Calu3 (cell line): ENCODE data around the gene DNAH5. TPM values are rescaled to one million over a fixed set of nuclear protein-coding genes. Genes with fewer than 3 reads are reported as not detected.

ENCODE experiments used
- BruUV-seq: library from RNA; stranded (reverse); fragments of 400-500 nt; replicated peaks from 2 replicates; lab custom pipeline; 2021; lab: Mats Ljungman, UMichigan
- CTCF ChIA-PET: fragments of 300-600 bp; sonication (Branson Sonifier 250); formaldehyde crosslinking; loops from one replicate; lab custom pipeline; 2022; ENCODE audit warnings: antibody characterized with exemption; lab: Charles Lee
- DNase-seq: peaks from one replicate; pipeline ENCODE4 v3.0.0; 2022
- H3K27ac Mint-ChIP-seq: one replicate; pipeline ENCODE4 v1.8.0; 2022; ENCODE audit warnings: mixed read lengths; ENCODE audit not compliant: unreplicated experiment
- H3K27me3 Mint-ChIP-seq: one replicate; pipeline ENCODE4 v1.8.0; 2022; ENCODE audit warnings: mixed read lengths; ENCODE audit not compliant: unreplicated experiment
- H3K36me3 Mint-ChIP-seq: one replicate; pipeline ENCODE4 v1.8.0; 2022; ENCODE audit warnings: mild to moderate bottlenecking, moderate library complexity, mixed read lengths; ENCODE audit not compliant: insufficient read depth, unreplicated experiment
- H3K4me1 Mint-ChIP-seq: one replicate; pipeline ENCODE4 v1.8.0; 2022; ENCODE audit warnings: mild to moderate bottlenecking, low read depth, mixed read lengths; ENCODE audit not compliant: unreplicated experiment
- H3K4me3 Mint-ChIP-seq: one replicate; pipeline ENCODE4 v1.8.0; 2022; ENCODE audit warnings: mild to moderate bottlenecking, low read depth, moderate library complexity, mixed read lengths; ENCODE audit not compliant: unreplicated experiment
- H3K9me3 Mint-ChIP-seq: one replicate; pipeline ENCODE4 v1.8.0; 2022; ENCODE audit warnings: low read depth, mixed read lengths; ENCODE audit not compliant: unreplicated experiment
- CTCF ChIP-seq: fragments of 200-600 bp; IDR thresholded peaks from one replicate; pipeline ENCODE4 v1.8.0; 2022; ENCODE audit warnings: antibody characterized with exemption; ENCODE audit not compliant: unreplicated experiment
- intact Hi-C: fragments of 100-400 bp; cut with micrococcal nuclease; formaldehyde crosslinking; loops from one replicate; pipeline ENCODE4 v1.10.0; 2022; ENCODE audit not compliant: unreplicated experiment
- total RNA-seq: library from RNA; stranded (reverse); gene quantifications from 2 replicates; pipeline ENCODE4 v1.2.3, GENCODE V29; 2022

Gene DNAH5
- total RNA-seq, 1 experiment from 2014 or later: 5.8 TPM

GRCh38 chr5:13698885-13699284 is 245.6 kb downstream of the DNAH5 start:
- Mint-ChIP-seq H3K4me1 (peaks cover 9% of the 10 kb centered on the region), H3K36me3 (no peaks in the 10 kb centered on the region), H3K9me3 (peaks cover 3% of the 10 kb centered on the region), H3K4me3 (no peak overlapping the region), H3K27ac (no peak overlapping the region), H3K27me3 (no peaks in the 10 kb centered on the region)
- intact Hi-C loops: loop anchor here (10.0 kb wide), 1 partner anchor 256 kb away; no protein-coding TSS in a partner anchor
- CTCF ChIA-PET: no interaction called here
- no TSS peak for BruUV-seq
- no peak for TF ChIP-seq CTCF
- DNase-seq: no peak

GRCh38 chr5:13695076-13695712 is 249.3 kb downstream of the DNAH5 start:
- Mint-ChIP-seq H3K4me1 (peaks cover 9% of the 10 kb centered on the region), H3K27ac (no peak overlapping the region), H3K36me3 (no peaks in the 10 kb centered on the region), H3K27me3 (no peaks in the 10 kb centered on the region), H3K9me3 (peaks cover 3% of the 10 kb centered on the region), H3K4me3 (no peak overlapping the region)
- no TSS peak for BruUV-seq
- CTCF ChIA-PET: no interaction called here
- peak; percentile 46 for DNase-seq
- intact Hi-C loops: loop anchor here (10.0 kb wide), 1 partner anchor 260 kb away; no protein-coding TSS in a partner anchor
- no peak for TF ChIP-seq CTCF

GRCh38 chr5:13692172-13692571 is 252.3 kb downstream of the DNAH5 start:
- no peaks in the 10 kb centered on the region for H3K27me3 Mint-ChIP-seq
- intact Hi-C loops: loop anchor here (10.0 kb wide), 1 partner anchor 263 kb away; no protein-coding TSS in a partner anchor
- no TSS peak for BruUV-seq
- no peak for TF ChIP-seq CTCF
- no peak overlapping the region for H3K4me3 Mint-ChIP-seq
- peaks cover 3% of the 10 kb centered on the region for H3K9me3 Mint-ChIP-seq
- no peaks in the 10 kb centered on the region for H3K36me3 Mint-ChIP-seq
- H3K4me1 Mint-ChIP-seq: peaks cover 9% of the 10 kb centered on the region
- no peak overlapping the region for H3K27ac Mint-ChIP-seq
- CTCF ChIA-PET: no interaction called here
- DNase-seq: no peak

- intact Hi-C loops: no loop called here
- Mint-ChIP-seq H3K27me3 (no peaks in the 10 kb centered on the region), H3K9me3 (peaks cover 3% of the 10 kb centered on the region), H3K27ac (no peak overlapping the region), H3K36me3 (no peaks in the 10 kb centered on the region), H3K4me3 (no peak overlapping the region), H3K4me1 (no peaks in the 10 kb centered on the region)
- DNase-seq: no peak
- BruUV-seq: no TSS peak
- TF ChIP-seq CTCF: no peak
- CTCF ChIA-PET: no interaction called here
Observed at GRCh38 chr5:13676531-13676930, 268.0 kb downstream of the DNAH5 start.
